Measurements from ENCODE around the gene SYT6.
A peak's percentile ranks its signal among the peaks of the same experiment; 100 is the strongest.

Gene SYT6

GRCh38 chr1:114117654-114118053, 36.0 kb downstream of the SYT6 start:
- DNase-seq (ENCODE audit: low spot score), result no peak

- DNase-seq (ENCODE audit: low spot score), result no peak
Observed at GRCh38 chr1:114116086-114116485, 37.6 kb downstream of the SYT6 start.

- DNase-seq (ENCODE audit: low spot score), result peak; percentile 71
Observed at GRCh38 chr1:114114185-114115094, 39.2 kb downstream of the SYT6 start.

GRCh38 chr1:114113411-114114184, 40.1 kb downstream of the SYT6 start:
- DNase-seq (ENCODE audit: low spot score), result no peak

- no peak for DNase-seq (ENCODE audit: low spot score)
Observed at GRCh38 chr1:114112775-114113174, 40.9 kb downstream of the SYT6 start.

- DNase-seq (ENCODE audit: low spot score), result no peak
Observed at GRCh38 chr1:114111731-114112641, 41.7 kb downstream of the SYT6 start.

GRCh38 chr1:114109981-114110380, 43.7 kb downstream of the SYT6 start:
- no peak for DNase-seq (ENCODE audit: low spot score)

GRCh38 chr1:114108751-114109255, 44.9 kb downstream of the SYT6 start:
- no peak for DNase-seq (ENCODE audit: low spot score)

GRCh38 chr1:114107474-114108435, 45.9 kb downstream of the SYT6 start:
- DNase-seq (ENCODE audit: low spot score), result no peak

GRCh38 chr1:114105421-114105979, 48.2 kb downstream of the SYT6 start:
- DNase-seq (ENCODE audit: low spot score), result no peak

- DNase-seq (ENCODE audit: low spot score), result no peak
Observed at GRCh38 chr1:114104949-114105348, 48.7 kb downstream of the SYT6 start.

GRCh38 chr1:114103992-114104391, 49.7 kb downstream of the SYT6 start:
- DNase-seq (ENCODE audit: low spot score), result no peak

GRCh38 chr1:114102136-114102535, 51.5 kb downstream of the SYT6 start:
- DNase-seq (ENCODE audit: low spot score), result no peak

GRCh38 chr1:114100148-114100547, 53.5 kb downstream of the SYT6 start:
- DNase-seq (ENCODE audit: low spot score), result no peak

- DNase-seq (ENCODE audit: low spot score), result no peak
Observed at GRCh38 chr1:114099268-114099667, 54.4 kb downstream of the SYT6 start.

GRCh38 chr1:114097109-114097508, 56.6 kb downstream of the SYT6 start:
- DNase-seq (ENCODE audit: low spot score), result no peak

GRCh38 chr1:114094675-114095074, 59.0 kb downstream of the SYT6 start:
- no peak for DNase-seq (ENCODE audit: low spot score)

- DNase-seq (ENCODE audit: low spot score), result no peak
Observed at GRCh38 chr1:114094363-114094634, 59.4 kb downstream of the SYT6 start.

GRCh38 chr1:114093624-114094362, 59.9 kb downstream of the SYT6 start:
- DNase-seq (ENCODE audit: low spot score), result no peak
